Naive thymus-derived CD4-positive, alpha-beta T cell (primary cell): Measurements from ENCODE around the gene BRD4. TPM values are rescaled to one million over a fixed set of nuclear protein-coding genes. Genes with fewer than 3 reads are reported as not detected.
"Not testable (repeated sequence)": the region's sequence is repeated elsewhere in the genome, so short reads cannot be mapped to it uniquely, and the experiment has no call there.

Source experiments
- ATAC-seq: fragments of 150-1000 bp; cut with Tn5 transposase; 2 replicates; pipeline ENCODE4 v1.10.0; 2021; ENCODE audit warnings: mild to moderate bottlenecking, moderate library complexity
- CTCF ChIA-PET: fragments of 350-600 bp; sonication (Branson Sonifier 250); formaldehyde crosslinking; loops from one replicate; lab custom pipeline; 2021; ENCODE audit warnings: antibody characterized with exemption; lab: Charles Lee
- POLR2A ChIA-PET: fragments of 350-600 bp; sonication (Branson Sonifier 250); formaldehyde crosslinking; loops from one replicate; lab custom pipeline; 2021; ENCODE audit warnings: antibody characterized with exemption, inconsistent platforms; lab: Charles Lee
- DNase-seq, 9 donors: peaks; one replicate each; pipeline versions ENCODE4 v3.0.0 to v3.0.0-alpha.2; 2020 to 2022; ENCODE audit warnings: mixed read lengths in 1 of 9
- H3K27ac ChIP-seq: one replicate; pipeline ENCODE4 v1.7.0; 2013; ENCODE audit warnings: mild to moderate bottlenecking, low read depth, low read length, moderate library complexity
- H3K27me3 ChIP-seq, 2 donors: one replicate each; pipeline ENCODE4 v1.7.0; 2013; ENCODE audit warnings: low read length in 2 of 2, mild to moderate bottlenecking in 2 of 2, moderate library complexity in 2 of 2; ENCODE audit not compliant: control insufficient read depth in 2 of 2, insufficient read depth in 2 of 2
- H3K36me3 ChIP-seq, 3 experiments: 1 replicate in 2 of 3; 2 replicates in 1 of 3; pipeline ENCODE4 v1.7.0; 2013; ENCODE audit warnings: low read length in 3 of 3, mild to moderate bottlenecking in 3 of 3, moderate library complexity in 1 of 3; ENCODE audit not compliant: insufficient read depth in 3 of 3, control insufficient read depth in 2 of 3
- H3K4me1 ChIP-seq, 2 donors: one replicate each; pipeline ENCODE4 v1.7.0; 2013; ENCODE audit warnings: low read length in 2 of 2, mild to moderate bottlenecking in 2 of 2, moderate library complexity in 1 of 2; ENCODE audit not compliant: control insufficient read depth in 2 of 2, insufficient read depth in 2 of 2
- H3K4me3 ChIP-seq: 2 replicates; pipeline ENCODE4 v1.7.0; 2013; ENCODE audit warnings: mild to moderate bottlenecking, low read length
- H3K9me3 ChIP-seq, 3 experiments: 1 replicate in 2 of 3; 2 replicates in 1 of 3; pipeline ENCODE4 v1.7.0; 2013; ENCODE audit warnings: low read length in 3 of 3; ENCODE audit not compliant: control insufficient read depth in 2 of 3
- H3K27ac Mint-ChIP-seq, 9 donors: one replicate each; pipeline ENCODE4 v1.8.0; 2020 to 2022; ENCODE audit warnings: mixed read lengths in 9 of 9, mild to moderate bottlenecking in 8 of 9, moderate library complexity in 5 of 9, inconsistent platforms in 2 of 9
- H3K27me3 Mint-ChIP-seq, 5 donors: one replicate each; pipeline ENCODE4 v1.8.0; 2021 to 2022; ENCODE audit warnings: mixed read lengths in 5 of 5, mild to moderate bottlenecking in 1 of 5
- H3K36me3 Mint-ChIP-seq, 5 donors: one replicate each; pipeline ENCODE4 v1.8.0; 2020 to 2022; ENCODE audit warnings: mixed read lengths in 5 of 5, mild to moderate bottlenecking in 3 of 5, inconsistent platforms in 1 of 5
- H3K4me1 Mint-ChIP-seq, 7 donors: one replicate each; pipeline ENCODE4 v1.8.0; 2020 to 2022; ENCODE audit warnings: mixed read lengths in 7 of 7, mild to moderate bottlenecking in 3 of 7, inconsistent platforms in 1 of 7
- H3K4me3 Mint-ChIP-seq, 10 donors: one replicate each; pipeline ENCODE4 v1.8.0; 2020 to 2022; ENCODE audit warnings: mild to moderate bottlenecking in 10 of 10, mixed read lengths in 10 of 10, moderate library complexity in 6 of 10, inconsistent platforms in 2 of 10
- H3K9me3 Mint-ChIP-seq, 11 donors: one replicate each; pipeline ENCODE4 v1.8.0; 2020 to 2022; ENCODE audit warnings: mixed read lengths in 11 of 11, mild to moderate bottlenecking in 4 of 11, inconsistent platforms in 1 of 11, moderate library complexity in 1 of 11
- intact Hi-C, 2 donors: fragments of 100-400 bp; cut with micrococcal nuclease; formaldehyde crosslinking; loops; one replicate each; pipeline ENCODE4 v1.15.1; 2023
- polyA plus RNA-seq, 2 donors: library from polyadenylated mRNA; unstranded; fragments of 300-500 nt; fragmentation: Illumina TruSeq; gene quantifications; one replicate each; pipeline ENCODE4 v1.2.3, GENCODE V29; 2021
- total RNA-seq, 6 experiments: library from RNA in 5 of 6; stranded (reverse) in 5 of 6; gene quantifications; 1 replicate in 5 of 6; 2 replicates in 1 of 6; pipeline ENCODE4 v1.2.3 and lab custom pipeline; 2021 to 2026

BRD4 gene
- total and polyA plus RNA-seq, 7 experiments from 2014 or later: 10.5 to 168 (median 113) TPM

GRCh38 chr19:15354566-15355296 is 22.4 kb upstream of the BRD4 start:
- H3K4me3 ChIP-seq: no peak overlapping the region
- no peak for ATAC-seq
- intact Hi-C loops: no loop called here
- ChIA-PET POLR2A (interaction anchor here (1.2 kb wide), 1 partner anchor 15 kb away, joined by 4 read pairs; no protein-coding TSS in a partner anchor), CTCF (no interaction called here)
- H3K27me3 ChIP-seq: no peaks in the 10 kb centered on the region
- peaks cover 0 to 54% (median 16%) of the 10 kb centered on the region in 3 experiments for H3K36me3 ChIP-seq
- no peak for DNase-seq
- no peak overlapping the region for H3K27ac ChIP-seq
- H3K4me1 ChIP-seq: no peaks in the 10 kb centered on the region
- no peaks in the 10 kb centered on the region for H3K9me3 ChIP-seq
- Mint-ChIP-seq H3K36me3 (peaks cover 12 to 35% (median 24%) of the 10 kb centered on the region in 5 donors), H3K4me1 (no peaks in the 10 kb centered on the region), H3K9me3 (no peaks in the 10 kb centered on the region), H3K27ac (peak overlapping the region in 1 of 9 donors; percentile 45), H3K4me3 (no peak overlapping the region), H3K27me3 (no peaks in the 10 kb centered on the region)

- ATAC-seq (no peak), DNase-seq (no peak)
- ChIA-PET CTCF (no interaction called here), POLR2A (interaction anchor here (0.7 to 1.2 kb wide), 2 partner anchors 15 to 1772 kb away, joined by 3 to 4 read pairs; no protein-coding TSS in a partner anchor)
- H3K4me1 ChIP-seq: no peaks in the 10 kb centered on the region
- H3K9me3 ChIP-seq: no peaks in the 10 kb centered on the region
- H3K4me3 ChIP-seq: no peak overlapping the region
- intact Hi-C loops: no loop called here
- no peak overlapping the region for H3K27ac ChIP-seq
- Mint-ChIP-seq H3K27me3 (no peaks in the 10 kb centered on the region), H3K4me1 (no peaks in the 10 kb centered on the region), H3K4me3 (no peak overlapping the region), H3K36me3 (peaks cover 10 to 30% (median 22%) of the 10 kb centered on the region in 5 donors), H3K27ac (peak overlapping the region in 1 of 9 donors; percentile 2), H3K9me3 (no peaks in the 10 kb centered on the region)
- peaks cover 0 to 46% (median 11%) of the 10 kb centered on the region in 3 experiments for H3K36me3 ChIP-seq
- H3K27me3 ChIP-seq: no peaks in the 10 kb centered on the region
These were observed 21.6 kb upstream of the BRD4 start for GRCh38 chr19:15353908-15354307.

GRCh38 chr19:15352535-15352934 is 20.2 kb upstream of the BRD4 start:
- H3K27ac ChIP-seq, H3K9me3 Mint-ChIP-seq, intact Hi-C loops, H3K4me3 Mint-ChIP-seq, DNase-seq, H3K27me3 Mint-ChIP-seq, H3K4me1 ChIP-seq, H3K4me1 Mint-ChIP-seq, H3K9me3 ChIP-seq, CTCF ChIA-PET, H3K4me3 ChIP-seq, ATAC-seq, H3K27me3 ChIP-seq: not testable (repeated sequence)
- H3K27ac Mint-ChIP-seq: peak overlapping the region in 3 of 9 donors; percentile 20 to 59 (median 37)
- peaks cover 0 to 32% (median 0%) of the 10 kb centered on the region in 3 experiments for H3K36me3 ChIP-seq
- POLR2A ChIA-PET: interaction anchor here (0.6 to 1.7 kb wide), 2 partner anchors 26 to 725 kb away, joined by 3 to 4 read pairs; no protein-coding TSS in a partner anchor
- peaks cover 4 to 17% (median 11%) of the 10 kb centered on the region in 5 donors for H3K36me3 Mint-ChIP-seq

GRCh38 chr19:15341328-15341727 is 9.0 kb upstream of the BRD4 start:
- intact Hi-C loops, H3K4me1 ChIP-seq: not testable (repeated sequence)

GRCh38 chr19:15340086-15340485 is 7.7 kb upstream of the BRD4 start:
- DNase-seq (no peak), ATAC-seq (no peak)
- H3K27me3 Mint-ChIP-seq: no peaks in the 10 kb centered on the region
- peaks cover 0 to 5% (median 4%) of the 10 kb centered on the region in 5 donors for H3K36me3 Mint-ChIP-seq
- H3K27ac ChIP-seq: no peak overlapping the region
- H3K9me3 ChIP-seq: no peaks in the 10 kb centered on the region
- no peaks in the 10 kb centered on the region for H3K27me3 ChIP-seq
- peaks cover 0 to 4% (median 0%) of the 10 kb centered on the region in 3 experiments for H3K36me3 ChIP-seq
- no peak overlapping the region for H3K27ac Mint-ChIP-seq
- no peak overlapping the region for H3K4me3 Mint-ChIP-seq
- ChIA-PET POLR2A (no interaction called here), CTCF (no interaction called here)
- no peaks in the 10 kb centered on the region for H3K4me1 ChIP-seq
- no peaks in the 10 kb centered on the region for H3K9me3 Mint-ChIP-seq
- intact Hi-C loops: no loop called here
- H3K4me1 Mint-ChIP-seq: peaks cover 0 to 4% (median 0%) of the 10 kb centered on the region in 7 donors
- H3K4me3 ChIP-seq: no peak overlapping the region

More at GRCh38 chr19:15341328-15341727, 9.0 kb upstream of the BRD4 start:
- H3K36me3 Mint-ChIP-seq, H3K9me3 ChIP-seq, H3K27ac Mint-ChIP-seq, DNase-seq, H3K27me3 ChIP-seq, H3K4me1 Mint-ChIP-seq, H3K27me3 Mint-ChIP-seq, POLR2A ChIA-PET, H3K4me3 Mint-ChIP-seq, H3K36me3 ChIP-seq, H3K9me3 Mint-ChIP-seq, ATAC-seq, CTCF ChIA-PET, H3K4me3 ChIP-seq, H3K27ac ChIP-seq: not testable (repeated sequence)

GRCh38 chr19:15337202-15337601 is 4.9 kb upstream of the BRD4 start:
- H3K9me3 ChIP-seq: no peaks in the 10 kb centered on the region
- CTCF ChIA-PET: no interaction called here
- H3K4me3 ChIP-seq: no peak overlapping the region
- no peaks in the 10 kb centered on the region for H3K27me3 ChIP-seq
- ATAC-seq (no peak), DNase-seq (no peak)
- no peaks in the 10 kb centered on the region for H3K36me3 ChIP-seq
- Mint-ChIP-seq H3K27ac (no peak overlapping the region), H3K27me3 (no peaks in the 10 kb centered on the region), H3K36me3 (peaks cover 0 to 1% (median 0%) of the 10 kb centered on the region in 5 donors), H3K4me3 (no peak overlapping the region), H3K9me3 (peaks cover 0 to 2% (median 0%) of the 10 kb centered on the region in 11 donors), H3K4me1 (peaks cover 0 to 15% (median 10%) of the 10 kb centered on the region in 7 donors)
- POLR2A ChIA-PET: interaction anchor here (0.8 kb wide), 1 partner anchor 42 kb away, joined by 3 read pairs; no protein-coding TSS in a partner anchor
- H3K4me1 ChIP-seq: peaks cover 5 to 8% of the 10 kb centered on the region in 2 donors
- no peak overlapping the region for H3K27ac ChIP-seq
- intact Hi-C loops: no loop called here
